ENCODE measurements around the gene SNAPC1.

GRCh38 chr14:61736751-61737150, 25.5 kb upstream of the SNAPC1 start:
- TF ChIP-seq JUN (IDR thresholded peaks at IDR 0.05; ENCODE audit: borderline replicate concordance, insufficient read depth, insufficient read length, low read depth) (no peak), POLR2AphosphoS5 (IDR thresholded peaks at IDR 0.05; ENCODE audit: insufficient read depth, low read depth, low read length) (no peak), POLR2A (IDR thresholded peaks at IDR 0.05; ENCODE audit: low read depth, low read length) (no peak), EZH2 (IDR thresholded peaks at IDR 0.05; ENCODE audit: borderline replicate concordance, low read depth, low read length, severe bottlenecking) (no peak), GATA2 (IDR thresholded peaks at IDR 0.05; ENCODE audit: insufficient read depth, insufficient read length, low read depth, low read length) (no peak), MAX (IDR thresholded peaks at IDR 0.05; ENCODE audit: insufficient read depth, insufficient read length) (no peak), FOS (IDR thresholded peaks at IDR 0.05; ENCODE audit: borderline replicate concordance, insufficient read depth, low read length) (no peak), MYC (IDR thresholded peaks at IDR 0.05; ENCODE audit: low read depth, low read length) (no peak)
- TF ChIP-seq, protein P1, sequence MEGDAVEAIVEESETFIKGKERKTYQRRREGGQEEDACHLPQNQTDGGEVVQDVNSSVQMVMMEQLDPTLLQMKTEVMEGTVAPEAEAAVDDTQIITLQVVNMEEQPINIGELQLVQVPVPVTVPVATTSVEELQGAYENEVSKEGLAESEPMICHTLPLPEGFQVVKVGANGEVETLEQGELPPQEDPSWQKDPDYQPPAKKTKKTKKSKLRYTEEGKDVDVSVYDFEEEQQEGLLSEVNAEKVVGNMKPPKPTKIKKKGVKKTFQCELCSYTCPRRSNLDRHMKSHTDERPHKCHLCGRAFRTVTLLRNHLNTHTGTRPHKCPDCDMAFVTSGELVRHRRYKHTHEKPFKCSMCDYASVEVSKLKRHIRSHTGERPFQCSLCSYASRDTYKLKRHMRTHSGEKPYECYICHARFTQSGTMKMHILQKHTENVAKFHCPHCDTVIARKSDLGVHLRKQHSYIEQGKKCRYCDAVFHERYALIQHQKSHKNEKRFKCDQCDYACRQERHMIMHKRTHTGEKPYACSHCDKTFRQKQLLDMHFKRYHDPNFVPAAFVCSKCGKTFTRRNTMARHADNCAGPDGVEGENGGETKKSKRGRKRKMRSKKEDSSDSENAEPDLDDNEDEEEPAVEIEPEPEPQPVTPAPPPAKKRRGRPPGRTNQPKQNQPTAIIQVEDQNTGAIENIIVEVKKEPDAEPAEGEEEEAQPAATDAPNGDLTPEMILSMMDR (IDR thresholded peaks at IDR 0.05; ENCODE audit: extremely low read depth in 1 of 2, insufficient read depth in 1 of 2, low read depth in 1 of 2, low read length in 2 of 2) = no peak

Measured in endothelial cell of umbilical vein (primary cell).